LoVo (cell line): ENCODE measurements around the gene CCDC85A.

Experiments used
- DNase-seq: peaks from one replicate; pipeline ENCODE4 v3.0.0-alpha.2; 2016; ENCODE audit warnings: low spot score

Gene CCDC85A

GRCh38 chr2:56369316-56369715 is 185.5 kb downstream of the CCDC85A start:
- no peak for DNase-seq

DNA sequence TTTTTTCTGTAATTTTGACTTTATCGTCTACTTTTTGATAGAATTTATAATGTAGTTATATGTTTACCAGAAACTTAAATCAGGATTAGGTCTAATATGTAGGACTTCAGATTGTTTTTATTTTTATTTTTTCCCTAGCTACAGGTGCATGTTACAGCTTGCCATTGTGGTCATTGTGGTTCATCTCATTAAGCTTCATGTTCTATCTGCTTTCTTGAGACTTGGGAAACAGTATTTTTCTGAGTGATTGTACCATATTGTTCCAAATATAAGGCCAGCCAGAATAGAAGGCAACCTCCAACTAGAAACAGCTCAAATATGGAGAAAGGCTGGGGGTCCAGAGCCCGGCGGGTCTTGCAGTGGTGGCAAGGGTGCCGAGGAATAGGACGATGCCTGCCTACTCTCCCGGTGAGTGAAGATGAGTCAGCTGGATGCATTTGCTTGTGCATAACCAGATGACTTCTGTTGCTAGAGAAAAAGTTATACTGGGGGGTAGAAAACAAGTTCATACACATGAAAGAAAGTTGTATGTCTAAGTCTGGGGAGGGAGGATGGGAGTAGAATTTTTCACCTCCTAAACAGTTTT is 188.4 kb downstream of the CCDC85A start:
- no peak for DNase-seq

DNA sequence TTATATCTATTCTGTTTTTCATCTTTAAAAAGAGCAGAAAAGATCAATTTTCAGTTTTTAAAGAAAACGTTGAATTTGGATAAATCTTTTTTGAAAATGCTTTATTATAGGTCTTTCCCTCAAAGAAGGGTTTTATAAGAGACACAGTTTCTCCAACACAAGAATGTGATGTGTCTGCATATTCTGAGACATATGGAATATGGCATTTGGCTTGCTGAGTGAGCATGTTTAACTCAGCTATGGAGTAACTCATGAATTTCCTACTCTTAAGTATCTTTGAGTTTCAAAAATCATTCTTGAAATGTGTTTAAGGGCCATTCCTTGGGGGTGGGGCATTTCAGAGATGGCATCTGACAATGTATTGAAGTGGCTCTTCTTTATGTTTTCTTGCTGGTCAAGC is 191.5 kb downstream of the CCDC85A start:
- no peak for DNase-seq

DNA sequence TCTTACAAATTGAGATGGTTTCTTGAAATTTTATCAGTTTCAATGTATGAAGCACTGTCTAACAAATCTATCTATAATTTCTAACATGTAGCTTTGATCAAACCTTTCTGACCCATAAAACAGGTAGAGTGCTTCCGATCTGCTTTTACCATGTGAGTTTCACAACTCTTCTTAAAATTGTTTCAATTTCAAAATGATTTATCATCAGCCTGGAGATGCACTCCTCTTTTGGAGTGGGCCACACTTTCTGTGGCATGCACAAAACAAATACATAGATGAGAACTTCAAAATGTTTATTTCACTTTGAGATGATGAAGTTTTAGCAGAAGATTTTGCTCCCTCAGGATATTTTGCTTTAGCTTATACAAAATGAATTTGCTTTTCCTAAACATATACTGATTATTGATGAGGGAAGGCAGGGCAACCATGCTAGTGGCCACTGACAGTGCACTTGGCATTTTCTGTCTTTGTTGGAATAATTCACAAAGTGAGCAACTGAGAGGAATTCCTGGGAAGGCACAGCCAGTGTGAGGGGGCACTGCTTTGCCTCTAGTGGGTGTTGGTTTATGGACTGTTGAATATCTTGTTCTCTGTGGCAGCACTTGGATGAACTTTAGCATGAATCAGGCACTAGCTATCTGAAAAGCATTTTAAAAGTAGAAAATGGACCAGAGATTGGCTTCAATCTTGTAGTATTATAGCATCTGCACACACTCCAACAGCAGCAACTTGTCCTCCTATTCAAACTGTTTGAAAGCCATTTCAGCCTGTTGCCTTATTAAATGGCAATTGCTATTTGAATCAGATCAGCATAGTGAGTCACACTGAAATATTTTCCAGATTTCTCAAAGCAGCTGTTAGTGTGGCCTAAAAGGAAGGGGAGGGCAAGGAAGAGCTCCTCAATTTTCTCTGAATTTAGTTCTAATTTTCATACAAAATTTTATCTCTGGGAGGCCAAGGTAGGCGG is 193.2 kb downstream of the CCDC85A start:
- no peak for DNase-seq

- no peak for DNase-seq
These were observed 195.3 kb downstream of the CCDC85A start for GRCh38 chr2:56379066-56379465.

DNA sequence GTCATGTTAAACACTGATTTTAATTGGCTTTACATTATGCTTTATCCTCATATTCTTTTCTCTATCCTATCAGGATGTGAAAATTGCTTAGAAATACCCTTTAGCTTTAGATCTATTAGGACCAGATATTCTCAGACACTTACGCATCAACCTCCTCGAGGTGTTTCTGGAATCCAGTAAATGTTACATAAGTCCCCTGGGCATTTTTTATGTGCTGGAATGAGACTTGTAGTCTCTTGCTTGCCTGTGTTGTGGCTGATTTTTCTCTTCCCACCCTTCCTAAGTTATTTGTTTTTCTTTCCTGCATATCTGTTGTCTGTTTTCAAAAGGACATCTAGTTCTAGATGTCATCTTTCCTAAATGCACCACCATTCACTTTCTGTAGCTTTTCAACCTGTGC is 197.1 kb downstream of the CCDC85A start:
- DNase-seq: no peak

- DNase-seq: no peak
These were observed 198.7 kb downstream of the CCDC85A start for GRCh38 chr2:56382466-56382865.

DNA sequence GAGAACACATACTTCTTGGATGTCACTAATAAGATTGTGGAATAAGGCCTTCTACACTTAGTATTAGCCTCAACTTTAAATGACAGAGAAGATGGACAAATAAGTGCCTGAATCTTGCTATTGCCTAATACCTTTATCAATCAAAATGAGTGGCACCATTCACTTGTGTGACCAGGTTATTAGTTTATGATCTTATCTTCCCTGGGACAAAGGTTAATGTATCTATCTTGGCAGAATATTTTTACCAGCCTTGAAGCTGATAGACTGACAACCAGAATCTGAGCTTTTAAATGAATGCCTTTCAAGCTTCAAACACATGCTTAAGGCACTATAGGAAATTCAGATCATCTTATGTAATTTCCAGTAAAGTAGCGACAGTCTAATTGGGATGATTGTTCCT is 202.9 kb downstream of the CCDC85A start:
- no peak for DNase-seq

- no peak for DNase-seq
These were observed 206.9 kb downstream of the CCDC85A start for GRCh38 chr2:56390644-56391043.

GRCh38 chr2:56410140-56410539 is 226.3 kb downstream of the CCDC85A start:
- DNase-seq: no peak

GRCh38 chr2:56416500-56417176 is 232.8 kb downstream of the CCDC85A start:
- DNase-seq: no peak
